HG03066 (cell line): ENCODE measurements around the gene RNF26.
"Not testable (repeated sequence)": the region's sequence is repeated elsewhere in the genome, so short reads cannot be mapped to it uniquely, and the experiment has no call there.

ENCODE experiments used
- ATAC-seq: cut with Tn5 transposase; IDR thresholded peaks from one replicate; pipeline ENCODE4 v1.9.1; 2021; ENCODE audit warnings: low read depth; ENCODE audit not compliant: unreplicated experiment

Gene RNF26

DNA sequence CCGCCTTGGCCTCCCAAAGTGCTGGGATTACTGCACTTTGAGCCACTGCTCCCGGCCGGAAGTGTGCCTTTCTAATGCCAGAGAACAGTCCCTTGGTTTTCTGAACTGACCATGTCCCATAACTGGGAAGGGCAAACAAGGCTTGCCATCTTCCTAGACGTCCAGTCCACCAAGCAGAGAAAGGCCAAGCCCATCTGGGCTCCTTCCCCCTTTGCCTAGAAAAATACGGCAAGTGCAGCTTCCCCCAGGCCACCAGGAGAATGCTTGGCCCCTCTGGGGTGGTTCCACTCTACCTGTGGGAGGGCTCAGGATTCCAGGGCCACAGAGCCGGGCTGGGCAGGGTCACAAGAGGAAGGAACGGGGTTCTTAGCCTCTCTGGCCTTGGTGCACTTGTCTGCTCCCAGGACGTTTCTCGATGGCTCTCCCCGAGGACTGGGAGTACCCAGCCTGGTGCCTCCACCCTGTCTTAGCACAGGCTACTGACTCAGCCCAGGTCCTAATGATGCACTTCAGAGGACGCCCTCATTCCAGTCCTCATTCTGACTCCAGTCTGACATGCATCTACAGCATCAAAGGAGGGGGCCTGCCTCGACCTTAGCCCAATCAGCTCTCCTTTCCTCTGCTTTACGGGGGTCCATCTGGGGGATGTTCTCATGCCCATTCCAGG, 46.0 kb downstream of the RNF26 start:
- ATAC-seq = no peak

DNA sequence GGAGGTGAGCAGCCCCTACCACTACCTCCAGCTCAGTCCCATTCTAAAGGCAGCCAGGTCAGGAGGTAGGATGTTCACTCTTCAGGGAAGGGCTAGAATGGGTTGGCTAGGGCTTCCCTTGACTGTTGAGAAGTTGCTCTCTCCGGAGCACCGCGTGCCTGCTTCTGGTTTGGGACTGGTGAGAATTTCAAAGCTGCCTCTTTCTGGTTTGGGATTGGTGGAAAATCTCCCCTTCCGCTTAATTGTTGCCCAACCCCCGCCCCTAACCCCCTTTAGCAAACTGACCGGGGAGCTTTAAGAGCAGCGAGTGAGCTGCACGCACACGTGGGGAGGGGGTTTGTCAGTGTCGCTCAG, 46.5 kb downstream of the RNF26 start:
- ATAC-seq = no peak

DNA sequence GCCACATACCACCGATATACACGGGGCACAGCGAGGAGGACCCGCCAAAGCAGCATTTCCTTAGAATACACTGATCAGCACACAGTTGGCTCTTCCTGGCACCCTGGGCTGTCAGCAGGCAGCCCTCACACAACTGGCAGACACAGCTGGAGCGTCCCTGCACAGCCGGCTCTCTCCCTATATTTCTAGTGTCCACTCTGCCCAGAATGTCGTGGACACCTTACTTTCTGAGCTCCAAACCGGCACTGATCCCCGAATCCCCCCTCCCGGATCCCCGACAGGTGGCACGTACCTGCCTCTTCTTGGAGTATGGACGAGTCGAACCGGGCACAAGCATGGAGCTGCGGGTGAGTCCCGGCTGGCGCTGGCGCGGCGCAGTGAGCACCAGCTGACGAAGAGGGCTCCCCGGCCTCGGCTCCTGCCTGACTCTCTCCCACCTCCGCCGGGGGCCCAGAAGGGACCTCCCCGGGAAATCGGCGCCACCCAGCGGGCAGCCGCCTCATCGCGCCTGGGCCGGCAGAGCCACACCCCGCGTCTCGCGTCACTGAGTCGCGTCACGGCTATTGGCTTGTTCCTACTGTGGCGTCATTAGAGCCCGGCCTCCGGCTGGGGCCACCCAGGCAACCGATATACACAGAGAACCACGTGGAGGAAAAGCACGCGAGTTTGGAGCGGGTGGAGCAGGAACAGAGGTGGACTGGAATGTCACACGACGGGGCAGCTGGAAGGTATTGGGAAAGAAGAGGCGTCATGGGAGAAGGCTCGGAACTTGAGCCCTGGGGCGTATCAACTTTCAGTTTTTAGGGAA, 47.1 kb downstream of the RNF26 start, which contains the start of gene USP2:
USP2 (minus strand) TSS at position 510 of the 808 bp plus-strand sequence. CDS start 8,210 bp downstream, outside the sequence.
- ATAC-seq = peak; percentile 99

DNA sequence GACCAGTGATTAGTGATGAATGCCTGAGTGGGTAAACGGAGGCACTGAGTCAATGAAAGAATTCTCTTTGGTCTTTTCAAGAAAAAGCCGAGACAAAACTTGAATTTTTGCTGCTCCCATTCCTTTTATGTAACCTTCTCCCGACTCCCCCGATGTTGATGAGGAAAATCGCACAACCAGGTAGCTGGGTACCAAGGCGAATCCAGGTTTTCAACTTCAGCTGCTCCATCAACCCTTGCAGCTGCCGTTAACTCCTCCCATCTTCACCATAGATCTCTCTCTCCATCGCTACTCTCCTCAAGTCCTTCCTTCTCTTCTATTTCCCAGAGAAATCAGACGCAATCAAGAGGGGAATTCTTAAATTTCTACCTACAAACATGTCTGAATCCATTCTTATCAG, 47.8 kb downstream of the RNF26 start:
- no peak for ATAC-seq

DNA sequence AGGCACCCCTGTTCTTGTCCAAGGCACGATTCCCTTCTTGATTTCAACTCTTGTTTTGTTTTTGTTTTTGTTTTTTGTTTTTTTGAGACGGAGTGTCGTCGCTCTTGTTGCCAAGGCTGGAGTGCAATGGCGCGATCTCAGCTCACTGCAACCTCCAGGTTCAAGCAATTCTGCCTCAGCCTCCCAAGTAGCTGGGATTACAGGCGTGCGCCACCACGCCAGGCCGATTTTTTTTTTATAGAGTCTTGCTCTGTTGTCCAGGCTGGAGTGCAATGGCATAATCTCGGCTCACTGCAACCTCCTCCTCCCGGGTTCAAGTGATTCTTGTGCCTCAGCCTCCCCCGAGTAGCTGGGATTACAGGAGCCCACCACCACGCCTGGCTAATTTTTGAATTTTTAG, 48.2 kb downstream of the RNF26 start:
- not testable (repeated sequence) for ATAC-seq

DNA sequence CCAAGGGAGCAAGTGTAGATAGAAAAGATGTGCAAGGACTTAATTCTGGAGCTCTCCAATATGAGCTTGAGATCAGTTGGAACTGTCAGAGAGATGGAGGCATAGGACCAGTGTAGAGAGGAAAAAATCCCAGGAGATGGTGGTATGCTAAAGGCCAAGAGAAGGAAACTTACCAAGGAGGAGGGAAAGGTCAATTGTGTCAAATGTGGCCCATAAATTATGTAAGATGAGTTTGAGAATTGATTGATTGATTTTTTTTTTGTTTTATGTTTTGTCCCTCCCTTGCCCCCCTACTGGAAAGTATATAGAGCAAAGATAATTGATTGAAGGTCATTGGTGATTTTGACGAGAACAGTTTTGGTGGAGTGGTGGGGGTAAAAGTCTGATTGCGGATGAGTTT, 50.0 kb downstream of the RNF26 start:
- ATAC-seq = no peak
